T47D (cell line): ENCODE measurements around the gene CDH20.

ENCODE experiments used
- DNase-seq, 2 experiments: peaks; one replicate each; pipeline versions ENCODE4 v3.0.0 to v3.0.0-alpha.2; 2011 to 2012; ENCODE audit warnings: low read depth in 1 of 2, low spot score in 1 of 2
- JUND ChIP-seq: IDR thresholded peaks from 2 replicates; pipeline ENCODE4 v1.6.1; 2012; ENCODE audit warnings: low read depth
- in situ Hi-C: cut with HindIII; loops from 2 replicates; pipeline ENCODE4 v1.10.0; 2016; ENCODE audit warnings: low sequenced_read_pairs, low pct_unique_long_range_greater_than_20kb

The CDH20 gene

GRCh38 chr18:61466736-61467135, 133.5 kb downstream of the CDH20 start:
- in situ Hi-C loops = no loop called here
- DNase-seq = no peak
- no peak for TF ChIP-seq JUND

GRCh38 chr18:61470031-61470674, 136.9 kb downstream of the CDH20 start:
- in situ Hi-C loops = no loop called here
- no peak for TF ChIP-seq JUND
- DNase-seq = no peak

GRCh38 chr18:61471541-61471940, 138.3 kb downstream of the CDH20 start:
- in situ Hi-C loops = no loop called here
- TF ChIP-seq JUND = no peak
- no peak for DNase-seq

GRCh38 chr18:61471942-61472341, 138.7 kb downstream of the CDH20 start:
- no peak for DNase-seq
- in situ Hi-C loops = no loop called here
- no peak for TF ChIP-seq JUND

GRCh38 chr18:61474341-61474740, 141.1 kb downstream of the CDH20 start:
- in situ Hi-C loops = no loop called here
- no peak for TF ChIP-seq JUND
- DNase-seq = no peak

- in situ Hi-C loops = no loop called here
- DNase-seq = no peak
- no peak for TF ChIP-seq JUND
Observed at GRCh38 chr18:61474918-61475317, 141.7 kb downstream of the CDH20 start.

- no peak for TF ChIP-seq JUND
- DNase-seq = no peak
- in situ Hi-C loops = no loop called here
Observed at GRCh38 chr18:61475931-61476330, 142.7 kb downstream of the CDH20 start.

- DNase-seq = no peak
- in situ Hi-C loops = no loop called here
- TF ChIP-seq JUND = no peak
Observed at GRCh38 chr18:61489334-61489733, 156.1 kb downstream of the CDH20 start.

- in situ Hi-C loops = no loop called here
- TF ChIP-seq JUND = no peak
- no peak for DNase-seq
Observed at GRCh38 chr18:61496374-61496773, 163.1 kb downstream of the CDH20 start.

GRCh38 chr18:61497422-61497821, 164.2 kb downstream of the CDH20 start:
- DNase-seq = no peak
- no peak for TF ChIP-seq JUND
- in situ Hi-C loops = no loop called here

GRCh38 chr18:61502472-61502871, 169.2 kb downstream of the CDH20 start:
- DNase-seq = peak; percentile 23 to 59
- no peak for TF ChIP-seq JUND
- in situ Hi-C loops = no loop called here

- no peak for TF ChIP-seq JUND
- in situ Hi-C loops = no loop called here
- no peak for DNase-seq
Observed at GRCh38 chr18:61503688-61504087, 170.5 kb downstream of the CDH20 start.

GRCh38 chr18:61528961-61529360, 195.7 kb downstream of the CDH20 start:
- TF ChIP-seq JUND = no peak
- in situ Hi-C loops = no loop called here
- DNase-seq = no peak

- TF ChIP-seq JUND = no peak
- no peak for DNase-seq
- in situ Hi-C loops = no loop called here
Observed at GRCh38 chr18:61530681-61531080, 197.5 kb downstream of the CDH20 start.
